ENCODE measurements around the gene AGBL3.

DNA sequence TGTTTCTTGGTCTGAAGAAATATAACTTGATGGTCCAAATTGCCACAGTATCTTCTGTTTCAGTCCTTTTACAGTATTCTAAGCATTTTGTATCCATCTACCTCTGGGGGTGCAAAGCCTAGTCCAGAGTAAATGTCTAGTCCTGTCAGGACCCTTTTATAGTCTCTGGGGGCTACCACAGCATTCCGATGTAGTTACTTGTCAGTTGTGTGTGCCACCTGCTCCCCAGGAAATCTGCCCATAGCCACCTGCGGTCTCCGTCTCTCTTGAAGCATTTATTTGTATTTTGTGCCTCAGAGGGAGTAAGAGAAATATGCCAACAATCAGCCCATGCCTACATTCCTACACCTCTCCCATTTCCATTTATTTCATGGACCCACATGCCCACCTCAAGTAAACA lies 12.8 kb downstream of the AGBL3 start:
- no peak for TF ChIP-seq EZH2phosphoT487 (IDR thresholded peaks at IDR 0.05; ENCODE audit: unreplicated experiment)
- no peak for TF ChIP-seq CTCF (conservative IDR thresholded peaks at IDR 0.05; ENCODE audit: low read depth in 2 of 2)
- TF ChIP-seq, protein P1, sequence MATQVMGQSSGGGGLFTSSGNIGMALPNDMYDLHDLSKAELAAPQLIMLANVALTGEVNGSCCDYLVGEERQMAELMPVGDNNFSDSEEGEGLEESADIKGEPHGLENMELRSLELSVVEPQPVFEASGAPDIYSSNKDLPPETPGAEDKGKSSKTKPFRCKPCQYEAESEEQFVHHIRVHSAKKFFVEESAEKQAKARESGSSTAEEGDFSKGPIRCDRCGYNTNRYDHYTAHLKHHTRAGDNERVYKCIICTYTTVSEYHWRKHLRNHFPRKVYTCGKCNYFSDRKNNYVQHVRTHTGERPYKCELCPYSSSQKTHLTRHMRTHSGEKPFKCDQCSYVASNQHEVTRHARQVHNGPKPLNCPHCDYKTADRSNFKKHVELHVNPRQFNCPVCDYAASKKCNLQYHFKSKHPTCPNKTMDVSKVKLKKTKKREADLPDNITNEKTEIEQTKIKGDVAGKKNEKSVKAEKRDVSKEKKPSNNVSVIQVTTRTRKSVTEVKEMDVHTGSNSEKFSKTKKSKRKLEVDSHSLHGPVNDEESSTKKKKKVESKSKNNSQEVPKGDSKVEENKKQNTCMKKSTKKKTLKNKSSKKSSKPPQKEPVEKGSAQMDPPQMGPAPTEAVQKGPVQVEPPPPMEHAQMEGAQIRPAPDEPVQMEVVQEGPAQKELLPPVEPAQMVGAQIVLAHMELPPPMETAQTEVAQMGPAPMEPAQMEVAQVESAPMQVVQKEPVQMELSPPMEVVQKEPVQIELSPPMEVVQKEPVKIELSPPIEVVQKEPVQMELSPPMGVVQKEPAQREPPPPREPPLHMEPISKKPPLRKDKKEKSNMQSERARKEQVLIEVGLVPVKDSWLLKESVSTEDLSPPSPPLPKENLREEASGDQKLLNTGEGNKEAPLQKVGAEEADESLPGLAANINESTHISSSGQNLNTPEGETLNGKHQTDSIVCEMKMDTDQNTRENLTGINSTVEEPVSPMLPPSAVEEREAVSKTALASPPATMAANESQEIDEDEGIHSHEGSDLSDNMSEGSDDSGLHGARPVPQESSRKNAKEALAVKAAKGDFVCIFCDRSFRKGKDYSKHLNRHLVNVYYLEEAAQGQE (IDR thresholded peaks at IDR 0.05; ENCODE audit: unreplicated experiment) = no peak
- no peak for TF ChIP-seq CREB1 (CRISPR knock-in tag; IDR thresholded peaks at IDR 0.05; ENCODE audit: low read depth)
- no peak for TF ChIP-seq EZH2 (IDR thresholded peaks at IDR 0.05; ENCODE audit: low read depth, unreplicated experiment)
- no peak for TF ChIP-seq JUNB (IDR thresholded peaks at IDR 0.05; ENCODE audit: unreplicated experiment)
- no peak for TF ChIP-seq NANOG (IDR thresholded peaks at IDR 0.05; ENCODE audit: borderline replicate concordance)
